ENCODE data around the gene HOXD12. TPM values are rescaled to one million over a fixed set of nuclear protein-coding genes. Genes with fewer than 3 reads are reported as not detected.

The HOXD12 gene
- not detected in 2 replicates for total RNA-seq

GRCh38 chr2:176099728-176100546 is at the start of gene HOXD12:
Gene HOXD12, plus strand, starts transcription at chr2:176099795. Its CDS starts 7 bp downstream, at chr2:176099802.

DNA sequence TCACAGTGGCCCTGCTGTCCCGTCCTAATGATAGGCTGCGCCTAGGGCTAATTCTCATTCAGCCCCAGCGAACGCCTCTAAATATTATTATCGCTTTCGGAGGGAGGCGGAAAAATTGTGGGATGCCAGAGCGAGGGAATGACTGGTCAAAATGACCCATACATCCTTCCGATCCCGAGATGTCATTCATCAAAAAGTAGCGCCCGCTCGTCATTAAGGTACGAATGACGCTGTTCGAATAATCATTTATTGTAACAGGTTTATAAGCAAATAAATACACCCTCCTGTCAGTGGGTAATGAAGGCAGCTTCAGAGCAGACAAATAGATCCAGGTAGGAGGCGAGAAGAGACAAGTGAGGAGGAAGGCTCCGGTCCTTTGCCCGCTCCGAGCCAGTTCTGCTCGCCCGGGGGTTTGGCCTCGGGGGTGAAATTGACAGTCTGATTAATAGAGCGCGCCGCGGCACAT is 15.8 kb upstream of the HOXD12 start, which contains the start of gene EVX2:
Gene EVX2, minus strand, starts transcription at position 167 of the 466 bp plus-strand sequence. CDS start 186 bp downstream, outside the sequence.

DNA sequence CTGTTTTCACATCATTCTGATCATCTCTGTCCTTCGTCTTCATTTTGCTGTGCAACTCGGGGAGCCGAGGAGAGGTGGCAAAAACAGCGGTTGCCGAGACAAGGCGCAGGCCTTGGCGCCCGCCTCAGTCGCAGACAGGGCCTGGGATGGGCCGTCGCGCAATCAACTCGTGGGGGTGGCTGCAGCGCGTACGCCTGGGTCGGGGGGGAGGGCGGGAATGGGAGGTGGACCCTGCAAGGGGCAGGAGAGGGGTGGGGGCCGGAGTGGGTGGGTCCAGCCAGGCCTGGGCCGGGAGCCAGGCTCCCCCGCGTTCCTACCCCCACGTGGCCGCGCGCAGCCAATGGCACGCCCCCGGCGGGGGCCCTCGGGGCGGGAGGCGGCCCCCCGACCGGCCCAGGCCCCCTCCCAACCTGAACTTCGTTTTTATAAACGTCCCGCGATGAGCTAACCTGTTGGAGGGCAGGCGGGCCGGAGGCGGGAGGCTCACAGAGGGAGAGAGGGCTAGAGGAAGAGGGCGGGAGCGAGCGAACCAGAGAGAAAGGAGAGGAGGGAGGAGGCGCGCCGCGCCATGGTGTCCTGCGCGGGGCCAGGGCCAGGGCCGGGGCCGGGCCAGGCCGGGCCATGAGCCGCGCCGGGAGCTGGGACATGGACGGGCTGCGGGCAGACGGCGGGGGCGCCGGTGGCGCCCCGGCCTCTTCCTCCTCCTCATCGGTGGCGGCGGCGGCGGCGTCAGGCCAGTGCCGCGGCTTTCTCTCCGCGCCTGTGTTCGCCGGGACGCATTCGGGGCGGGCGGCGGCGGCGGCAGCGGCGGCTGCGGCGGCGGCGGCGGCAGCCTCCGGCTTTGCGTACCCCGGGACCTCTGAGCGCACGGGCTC is 7.1 kb upstream of the HOXD12 start, which contains the start of gene HOXD13:
Gene HOXD13, plus strand, starts transcription at position 452 of the 875 bp plus-strand sequence. Its CDS starts 170 bp downstream, at position 622.

GRCh38 chr2:176106581-176107539 is 7.3 kb downstream of the HOXD12 start, which contains the start of gene HOXD11:
Gene HOXD11, plus strand, starts transcription at chr2:176107280. Its CDS starts 76 bp downstream, at chr2:176107356.

DNA sequence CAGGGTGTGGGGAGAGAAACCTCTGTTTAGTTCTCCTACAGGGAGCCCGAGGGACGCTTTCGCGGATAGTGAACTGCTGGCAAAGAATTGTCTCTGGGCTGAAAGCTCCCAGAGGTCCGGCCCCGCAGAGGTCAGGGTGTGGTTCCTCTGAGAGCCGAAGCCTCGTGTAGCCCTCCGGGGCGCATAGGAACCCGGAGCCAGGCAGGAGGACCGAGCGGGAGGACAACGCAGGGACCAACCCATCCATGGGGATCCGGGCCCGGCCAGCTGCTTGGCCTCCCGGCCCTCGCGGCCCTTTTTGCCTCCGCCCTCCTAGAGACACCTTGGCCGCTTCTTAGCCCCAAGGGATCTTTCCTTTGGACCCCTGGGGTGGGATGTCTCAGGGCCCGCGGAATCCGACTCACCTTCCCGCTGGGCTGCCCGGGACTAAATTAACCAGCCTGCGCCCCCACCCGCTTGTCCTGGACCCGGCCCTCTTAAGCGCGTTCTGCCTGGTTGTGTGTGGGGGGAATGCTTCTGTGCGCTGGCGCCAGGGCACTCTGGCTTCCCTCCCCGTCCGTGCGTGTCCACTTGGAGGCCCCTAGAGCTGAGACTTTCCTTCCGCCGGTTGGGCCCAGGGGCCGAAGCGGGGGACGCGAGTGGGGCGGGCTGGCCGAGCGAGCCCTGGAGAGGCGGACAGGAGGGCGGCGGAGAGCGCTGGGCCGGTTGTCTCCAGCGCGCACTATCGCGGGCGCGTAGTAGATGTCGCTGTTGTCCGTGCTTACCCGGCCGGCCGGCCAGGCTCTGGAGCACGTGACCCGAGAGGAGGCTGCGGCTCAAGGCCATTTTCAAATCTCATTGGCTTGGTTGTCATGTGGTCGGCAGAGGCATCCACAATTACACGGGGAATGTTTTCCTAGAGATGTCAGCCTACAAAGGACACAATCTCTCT is 16.6 kb downstream of the HOXD12 start, which contains the start of gene HOXD10:
Gene HOXD10, plus strand, starts transcription at position 896 of the 931 bp plus-strand sequence. CDS start 56 bp downstream, outside the sequence.

DNA sequence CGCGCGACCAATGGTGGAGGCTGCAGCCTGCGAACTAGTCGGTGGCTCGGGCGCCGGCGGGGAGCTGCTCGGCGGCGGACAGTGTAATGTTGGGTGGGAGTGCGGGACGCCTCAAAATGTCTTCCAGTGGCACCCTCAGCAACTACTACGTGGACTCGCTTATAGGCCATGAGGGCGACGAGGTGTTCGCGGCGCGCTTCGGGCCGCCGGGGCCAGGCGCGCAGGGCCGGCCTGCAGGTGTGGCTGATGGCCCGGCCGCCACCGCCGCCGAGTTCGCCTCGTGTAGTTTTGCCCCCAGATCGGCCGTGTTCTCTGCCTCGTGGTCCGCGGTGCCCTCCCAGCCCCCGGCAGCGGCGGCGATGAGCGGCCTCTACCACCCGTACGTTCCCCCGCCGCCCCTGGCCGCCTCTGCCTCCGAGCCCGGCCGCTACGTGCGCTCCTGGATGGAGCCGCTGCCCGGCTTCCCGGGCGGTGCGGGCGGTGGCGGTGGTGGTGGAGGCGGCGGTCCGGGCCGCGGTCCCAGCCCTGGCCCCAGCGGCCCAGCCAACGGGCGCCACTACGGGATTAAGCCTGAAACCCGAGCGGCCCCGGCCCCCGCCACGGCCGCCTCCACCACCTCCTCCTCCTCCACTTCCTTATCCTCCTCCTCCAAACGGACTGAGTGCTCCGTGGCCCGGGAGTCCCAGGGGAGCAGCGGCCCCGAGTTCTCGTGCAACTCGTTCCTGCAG is 23.3 kb downstream of the HOXD12 start, which contains the start of gene HOXD9:
Gene HOXD9, plus strand, starts transcription at position 37 of the 728 bp plus-strand sequence. Its CDS starts 50 bp downstream, at position 87.

DNA sequence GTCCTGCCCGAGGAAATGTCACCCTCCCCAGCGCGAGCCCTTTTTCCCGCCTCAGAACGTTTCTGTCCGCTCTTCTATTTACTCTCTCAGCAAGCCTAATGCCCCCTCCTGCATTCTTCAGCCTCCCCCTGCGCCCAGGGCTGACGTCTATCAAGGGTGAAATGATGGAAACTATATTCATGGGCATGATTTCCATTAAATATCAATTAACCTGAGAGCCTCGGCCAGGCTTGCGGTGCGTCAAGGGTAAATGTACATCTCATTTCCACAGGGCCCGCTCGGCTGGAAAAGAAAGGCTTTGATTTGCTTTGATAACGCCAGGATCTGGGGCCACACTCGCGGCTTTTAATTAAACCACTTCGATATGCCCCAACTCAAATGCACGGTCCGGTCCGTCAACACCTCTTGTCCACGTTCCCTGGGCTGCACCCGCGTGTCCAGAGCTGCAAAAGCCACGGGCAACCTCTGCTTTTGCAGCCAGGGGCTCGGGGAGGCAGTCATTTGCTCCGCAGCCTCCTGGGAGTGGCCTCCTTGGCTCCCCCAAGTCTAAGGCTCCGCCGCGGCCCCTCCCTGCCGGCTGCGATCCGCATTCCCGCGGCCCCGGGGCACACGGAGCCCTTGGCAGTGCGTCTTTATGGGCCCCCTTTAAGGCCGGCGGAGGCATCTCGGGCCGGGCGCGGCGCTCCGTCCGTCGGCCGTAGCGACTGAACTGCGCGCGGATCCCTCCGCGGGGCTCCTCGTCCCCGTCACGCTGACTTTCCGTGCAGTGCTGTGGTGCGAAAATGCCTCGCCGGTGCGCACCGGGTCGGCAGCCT is 29.6 kb downstream of the HOXD12 start, which contains the start of gene HOXD8:
Gene HOXD8, plus strand, starts transcription at position 724 of the 815 bp plus-strand sequence. CDS start 662 bp downstream, outside the sequence.

GRCh38 chr2:176151442-176152287 is 52.1 kb downstream of the HOXD12 start, which contains the start of gene HOXD4:
Gene HOXD4, plus strand, starts transcription at chr2:176151550. Its CDS starts 84 bp downstream, at chr2:176151634.

Small RNA genes within 50 kb of the gene (small RNA-seq; reads per million reads assigned to genes)
- gene MIR10B = 57.0 reads per million, percentile 98 among the genes with 10 or more reads in this experiment

Other genes with a start within 250 kb of the HOXD12 start
- gene LNPK, start 97.5 kb upstream of the HOXD12 start, total RNA-seq = 47.5 and 60.2 TPM in 2 replicates
- gene EVX2, start 15.8 kb upstream of the HOXD12 start, total RNA-seq = not detected in 2 replicates
- gene HOXD13, start 7.1 kb upstream of the HOXD12 start, total RNA-seq = not detected in 2 replicates
- gene HOXD11, start 7.5 kb downstream of the HOXD12 start, total RNA-seq = not detected in 2 replicates
- gene HOXD10, start 17.0 kb downstream of the HOXD12 start, total RNA-seq = 0.39 TPM in 1 of 2 replicates, not detected in the other
- not detected in 2 replicates for gene HOXD9, start 22.9 kb downstream of the HOXD12 start, total RNA-seq
- gene HOXD8, start 29.9 kb downstream of the HOXD12 start, total RNA-seq = not detected in 2 replicates
- gene HOXD4, start 51.8 kb downstream of the HOXD12 start, total RNA-seq = not detected in 2 replicates
- gene HOXD3, start 57.5 kb downstream of the HOXD12 start, total RNA-seq = not detected in 2 replicates
- not detected in 2 replicates for gene HOXD1, start 88.9 kb downstream of the HOXD12 start, total RNA-seq
- gene MTX2, start 169.6 kb downstream of the HOXD12 start, total RNA-seq = 13.0 and 17.4 TPM in 2 replicates

All from placental epithelial cell (primary cell).